Chondrocyte (in vitro differentiated cells): ENCODE measurements around the gene SOHLH2. TPM values are rescaled to one million over a fixed set of nuclear protein-coding genes. Genes with fewer than 3 reads are reported as not detected.
A peak's percentile ranks its signal among the peaks of the same experiment; 100 is the strongest.

ENCODE experiments used
- DNase-seq: peaks from one replicate; pipeline ENCODE4 v3.0.0; 2021; ENCODE audit warnings: mixed read lengths, low spot score
- H3K27ac Mint-ChIP-seq: one replicate; pipeline ENCODE4 v1.8.0; 2021; ENCODE audit warnings: mild to moderate bottlenecking, moderate library complexity, mixed read lengths; ENCODE audit not compliant: unreplicated experiment
- H3K27me3 Mint-ChIP-seq: 2 replicates; pipeline ENCODE4 v1.8.0; 2021; ENCODE audit warnings: low read depth, mixed read lengths
- H3K36me3 Mint-ChIP-seq: 2 replicates; pipeline ENCODE4 v1.8.0; 2021; ENCODE audit warnings: low read depth, mixed read lengths
- H3K4me1 Mint-ChIP-seq: 2 replicates; pipeline ENCODE4 v1.8.0; 2021; ENCODE audit warnings: low read depth, mild to moderate bottlenecking, mixed read lengths
- H3K4me3 Mint-ChIP-seq: one replicate; pipeline ENCODE4 v1.8.0; 2021; ENCODE audit warnings: mild to moderate bottlenecking, moderate library complexity, mixed read lengths; ENCODE audit not compliant: unreplicated experiment
- H3K9me3 Mint-ChIP-seq: 2 replicates; pipeline ENCODE4 v1.8.0; 2021; ENCODE audit warnings: low read depth, mixed read lengths
- CTCF ChIP-seq: fragments of 200-600 bp; sonication (generic); IDR thresholded peaks from 2 replicates; pipeline ENCODE4 v1.5.0; 2021; ENCODE audit warnings: antibody characterized with exemption, mild to moderate bottlenecking, moderate library complexity
- total RNA-seq: library from RNA; stranded (reverse); gene quantifications from 3 replicates; pipeline ENCODE4 v1.2.1, GENCODE V29; 2021

Gene SOHLH2
- total RNA-seq, 1 donor from 2014 or later = 0.15 TPM

GRCh38 chr13:36135876-36136275, 78.5 kb downstream of the SOHLH2 start:
- peaks cover 7% of the 10 kb centered on the region for H3K4me1 Mint-ChIP-seq
- H3K36me3 Mint-ChIP-seq = peaks cover 5% of the 10 kb centered on the region
- peaks cover 11% of the 10 kb centered on the region for H3K9me3 Mint-ChIP-seq
- DNase-seq = no peak
- TF ChIP-seq CTCF = no peak
- peaks cover 48% of the 10 kb centered on the region for H3K27me3 Mint-ChIP-seq
- H3K4me3 Mint-ChIP-seq = no peak overlapping the region
- H3K27ac Mint-ChIP-seq = no peak overlapping the region

GRCh38 chr13:36134632-36135031, 79.7 kb downstream of the SOHLH2 start:
- TF ChIP-seq CTCF = no peak
- Mint-ChIP-seq H3K4me1 (peaks cover 13% of the 10 kb centered on the region), H3K27ac (no peak overlapping the region), H3K36me3 (no peaks in the 10 kb centered on the region), H3K4me3 (no peak overlapping the region), H3K27me3 (peaks cover 48% of the 10 kb centered on the region), H3K9me3 (peaks cover 3% of the 10 kb centered on the region)
- DNase-seq = no peak

GRCh38 chr13:36133950-36134626, 80.3 kb downstream of the SOHLH2 start:
- H3K36me3 Mint-ChIP-seq = no peaks in the 10 kb centered on the region
- TF ChIP-seq CTCF = peak; percentile 21
- H3K4me3 Mint-ChIP-seq = no peak overlapping the region
- peaks cover 3% of the 10 kb centered on the region for H3K9me3 Mint-ChIP-seq
- H3K27me3 Mint-ChIP-seq = peaks cover 51% of the 10 kb centered on the region
- no peak overlapping the region for H3K27ac Mint-ChIP-seq
- DNase-seq = no peak
- peaks cover 13% of the 10 kb centered on the region for H3K4me1 Mint-ChIP-seq

GRCh38 chr13:36132376-36132775, 82.0 kb downstream of the SOHLH2 start:
- TF ChIP-seq CTCF = no peak
- Mint-ChIP-seq H3K36me3 (no peaks in the 10 kb centered on the region), H3K9me3 (peaks cover under 1% of the 10 kb centered on the region), H3K4me3 (no peak overlapping the region), H3K4me1 (peaks cover 13% of the 10 kb centered on the region), H3K27me3 (peaks cover 58% of the 10 kb centered on the region), H3K27ac (no peak overlapping the region)
- DNase-seq = no peak

- Mint-ChIP-seq H3K9me3 (no peaks in the 10 kb centered on the region), H3K27me3 (peaks cover 60% of the 10 kb centered on the region), H3K4me1 (peaks cover 13% of the 10 kb centered on the region), H3K27ac (no peak overlapping the region), H3K36me3 (no peaks in the 10 kb centered on the region), H3K4me3 (peak overlapping the region; percentile 69)
- no peak for TF ChIP-seq CTCF
- DNase-seq = peak; percentile 73
These were observed 82.4 kb downstream of the SOHLH2 start for GRCh38 chr13:36131931-36132297.
